IPS-15b (cell line): ENCODE results near the gene SLC24A4.

Experiments used
- H3K27me3 ChIP-seq: one replicate; pipeline ENCODE4 v1.6.1; 2013; ENCODE audit warnings: low read length; ENCODE audit not compliant: control insufficient read depth, insufficient read depth
- H3K36me3 ChIP-seq: one replicate; pipeline ENCODE4 v1.6.1; 2013; ENCODE audit warnings: low read length; ENCODE audit not compliant: control insufficient read depth, insufficient read depth
- H3K4me1 ChIP-seq: one replicate; pipeline ENCODE4 v1.6.1; 2013; ENCODE audit warnings: mild to moderate bottlenecking, low read length; ENCODE audit not compliant: control insufficient read depth, insufficient read depth
- H3K4me3 ChIP-seq: one replicate; pipeline ENCODE4 v1.5.1; 2013; ENCODE audit warnings: low read depth, low read length
- H3K9ac ChIP-seq: one replicate; pipeline ENCODE4 v1.6.1; 2013; ENCODE audit warnings: low read depth, mild to moderate bottlenecking, low read length
- H3K9me3 ChIP-seq: one replicate; pipeline ENCODE4 v1.6.1; 2013; ENCODE audit warnings: mild to moderate bottlenecking, low read length; ENCODE audit not compliant: control insufficient read depth, insufficient read depth

The SLC24A4 gene

GRCh38 chr14:92515546-92516343 lies 192.8 kb downstream of the SLC24A4 start:
- Histone ChIP-seq H3K4me1 (peaks cover 2% of the 10 kb centered on the region), H3K9ac (no peak overlapping the region), H3K27me3 (peaks cover 33% of the 10 kb centered on the region), H3K36me3 (no peaks in the 10 kb centered on the region), H3K4me3 (no peak overlapping the region), H3K9me3 (no peaks in the 10 kb centered on the region)

GRCh38 chr14:92516344-92516965 lies 193.5 kb downstream of the SLC24A4 start:
- Histone ChIP-seq H3K36me3 (no peaks in the 10 kb centered on the region), H3K4me3 (no peak overlapping the region), H3K4me1 (peaks cover 2% of the 10 kb centered on the region), H3K27me3 (peaks cover 33% of the 10 kb centered on the region), H3K9me3 (no peaks in the 10 kb centered on the region), H3K9ac (no peak overlapping the region)

GRCh38 chr14:92516966-92517506 lies 194.1 kb downstream of the SLC24A4 start:
- no peaks in the 10 kb centered on the region for H3K9me3 ChIP-seq
- no peaks in the 10 kb centered on the region for H3K36me3 ChIP-seq
- H3K4me3 ChIP-seq = no peak overlapping the region
- H3K4me1 ChIP-seq = peaks cover 2% of the 10 kb centered on the region
- H3K9ac ChIP-seq = no peak overlapping the region
- peaks cover 33% of the 10 kb centered on the region for H3K27me3 ChIP-seq

- Histone ChIP-seq H3K4me1 (peaks cover 2% of the 10 kb centered on the region), H3K9me3 (no peaks in the 10 kb centered on the region), H3K4me3 (no peak overlapping the region), H3K27me3 (peaks cover 29% of the 10 kb centered on the region), H3K36me3 (no peaks in the 10 kb centered on the region), H3K9ac (no peak overlapping the region)
Observed at GRCh38 chr14:92517761-92518160, 194.8 kb downstream of the SLC24A4 start.

- no peak overlapping the region for H3K4me3 ChIP-seq
- peaks cover 19% of the 10 kb centered on the region for H3K27me3 ChIP-seq
- H3K9me3 ChIP-seq = no peaks in the 10 kb centered on the region
- no peaks in the 10 kb centered on the region for H3K36me3 ChIP-seq
- H3K9ac ChIP-seq = no peak overlapping the region
- peaks cover 2% of the 10 kb centered on the region for H3K4me1 ChIP-seq
Observed at GRCh38 chr14:92519246-92520101, 196.5 kb downstream of the SLC24A4 start.

GRCh38 chr14:92520102-92521057 lies 197.4 kb downstream of the SLC24A4 start:
- H3K4me3 ChIP-seq = no peak overlapping the region
- H3K27me3 ChIP-seq = peaks cover 10% of the 10 kb centered on the region
- H3K9me3 ChIP-seq = no peaks in the 10 kb centered on the region
- peaks cover 2% of the 10 kb centered on the region for H3K4me1 ChIP-seq
- no peaks in the 10 kb centered on the region for H3K36me3 ChIP-seq
- H3K9ac ChIP-seq = no peak overlapping the region

- Histone ChIP-seq H3K4me3 (no peak overlapping the region), H3K9me3 (no peaks in the 10 kb centered on the region), H3K9ac (no peak overlapping the region), H3K36me3 (no peaks in the 10 kb centered on the region), H3K4me1 (peaks cover 2% of the 10 kb centered on the region), H3K27me3 (peaks cover 3% of the 10 kb centered on the region)
Observed at GRCh38 chr14:92521058-92521415, 198.1 kb downstream of the SLC24A4 start.

- no peaks in the 10 kb centered on the region for H3K4me1 ChIP-seq
- no peak overlapping the region for H3K9ac ChIP-seq
- no peaks in the 10 kb centered on the region for H3K9me3 ChIP-seq
Observed at GRCh38 chr14:92523752-92524151, 200.8 kb downstream of the SLC24A4 start.

GRCh38 chr14:92524602-92525185 lies 201.7 kb downstream of the SLC24A4 start:
- Histone ChIP-seq H3K27me3 (no peaks in the 10 kb centered on the region), H3K4me3 (no peak overlapping the region), H3K9ac (no peak overlapping the region), H3K36me3 (no peaks in the 10 kb centered on the region), H3K4me1 (no peaks in the 10 kb centered on the region), H3K9me3 (no peaks in the 10 kb centered on the region)

More at GRCh38 chr14:92523752-92524151, 200.8 kb downstream of the SLC24A4 start:
- Histone ChIP-seq H3K27me3 (no peaks in the 10 kb centered on the region), H3K36me3 (no peaks in the 10 kb centered on the region), H3K4me3 (no peak overlapping the region)

GRCh38 chr14:92525322-92526095 lies 202.5 kb downstream of the SLC24A4 start:
- no peaks in the 10 kb centered on the region for H3K36me3 ChIP-seq
- H3K4me1 ChIP-seq = no peaks in the 10 kb centered on the region
- no peaks in the 10 kb centered on the region for H3K27me3 ChIP-seq
- no peaks in the 10 kb centered on the region for H3K9me3 ChIP-seq
- no peak overlapping the region for H3K4me3 ChIP-seq
- no peak overlapping the region for H3K9ac ChIP-seq
